ENCODE measurements around the gene LYZL6. TPM values are rescaled to one million over a fixed set of nuclear protein-coding genes. Genes with fewer than 3 reads are reported as not detected.
"Not testable (repeated sequence)": the region's sequence is repeated elsewhere in the genome, so short reads cannot be mapped to it uniquely, and the experiment has no call there.

LYZL6 gene
- total RNA-seq, 1 experiment from 2014 or later: not detected

DNA sequence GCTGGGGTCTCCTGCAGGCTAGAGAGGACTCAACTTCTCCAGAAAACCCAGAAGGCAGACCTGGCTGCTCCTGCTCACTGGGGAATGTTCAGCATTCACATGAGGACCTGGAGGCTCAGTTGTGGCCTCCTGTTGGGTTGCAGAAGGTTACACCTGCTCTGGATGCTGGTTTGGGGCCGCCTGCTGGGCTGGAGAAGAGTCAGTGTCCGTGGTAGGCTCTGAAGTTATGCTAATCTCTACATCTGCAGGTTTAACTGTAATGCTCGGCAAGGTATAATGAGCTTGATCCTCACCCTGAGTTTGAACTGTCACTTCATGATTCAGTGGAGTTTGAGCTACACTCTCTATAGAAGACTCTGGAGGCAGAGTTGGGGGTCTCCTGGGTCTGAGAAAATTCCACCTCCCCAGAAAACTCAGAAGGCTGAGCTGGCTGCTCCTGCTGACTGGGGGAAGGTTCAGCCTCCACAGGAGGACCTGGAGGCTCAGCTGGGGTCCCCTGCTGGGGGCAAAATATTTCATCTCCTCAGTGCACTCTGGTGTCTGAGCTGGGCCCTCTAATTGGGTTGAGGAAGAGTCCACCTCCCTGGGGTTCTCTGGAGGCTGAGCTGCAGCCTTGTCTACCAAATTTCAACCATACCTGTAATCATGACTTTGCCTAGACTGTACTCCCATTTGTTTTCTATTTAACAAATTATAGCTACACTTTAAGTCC is 36.4 kb downstream of the LYZL6 start:
- Histone ChIP-seq H3K36me3 (replicated peaks; ENCODE audit: control insufficient read depth, insufficient read depth, low read length) (no peaks in the 10 kb centered on the region), H3K27me3 (ENCODE audit: control insufficient read depth, insufficient read depth, low read length) (no peaks in the 10 kb centered on the region), H3K4me3 (ENCODE audit: insufficient read depth, low read depth, low read length) (no peak overlapping the region)
- DNase-seq: no peak

DNA sequence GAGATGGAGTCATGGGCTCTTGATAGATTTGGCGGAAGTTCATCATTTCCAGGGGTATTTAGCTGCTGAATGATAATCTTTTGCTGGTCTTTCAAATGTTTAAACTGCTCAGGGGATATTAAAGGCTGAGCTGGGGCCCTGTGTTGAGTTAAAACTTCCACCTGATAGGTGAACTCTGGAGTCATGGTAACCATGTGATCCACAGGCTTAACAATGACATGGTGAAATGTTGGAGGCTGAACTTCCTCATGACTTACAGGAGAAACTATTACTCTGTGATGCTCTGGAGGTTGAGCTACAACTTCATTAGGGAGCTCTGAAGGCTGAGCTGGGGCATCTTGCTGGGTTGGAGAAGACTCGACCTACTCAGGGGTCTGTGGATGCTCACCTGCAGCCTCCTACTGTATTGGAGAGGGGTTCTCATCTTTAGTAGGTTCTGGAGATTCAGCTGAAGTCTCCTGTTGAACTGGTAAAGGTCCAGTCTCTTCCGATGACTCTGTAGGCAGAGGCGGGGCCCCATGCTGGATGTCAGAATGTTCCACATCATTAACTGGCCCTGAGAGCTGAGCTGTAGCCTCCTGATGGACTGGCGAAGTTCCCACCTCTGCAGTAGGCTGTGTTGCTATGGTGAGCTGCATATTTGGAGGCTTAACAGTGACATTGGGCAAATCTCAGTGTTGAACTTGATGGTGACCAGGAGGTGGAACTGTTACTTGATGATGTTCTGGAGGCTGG is 37.2 kb downstream of the LYZL6 start:
- no peaks in the 10 kb centered on the region for H3K36me3 ChIP-seq (replicated peaks; ENCODE audit: control insufficient read depth, insufficient read depth, low read length)
- H3K4me3 ChIP-seq (ENCODE audit: insufficient read depth, low read depth, low read length): no peak overlapping the region
- H3K27me3 ChIP-seq (ENCODE audit: control insufficient read depth, insufficient read depth, low read length): no peaks in the 10 kb centered on the region
- DNase-seq: no peak

DNA sequence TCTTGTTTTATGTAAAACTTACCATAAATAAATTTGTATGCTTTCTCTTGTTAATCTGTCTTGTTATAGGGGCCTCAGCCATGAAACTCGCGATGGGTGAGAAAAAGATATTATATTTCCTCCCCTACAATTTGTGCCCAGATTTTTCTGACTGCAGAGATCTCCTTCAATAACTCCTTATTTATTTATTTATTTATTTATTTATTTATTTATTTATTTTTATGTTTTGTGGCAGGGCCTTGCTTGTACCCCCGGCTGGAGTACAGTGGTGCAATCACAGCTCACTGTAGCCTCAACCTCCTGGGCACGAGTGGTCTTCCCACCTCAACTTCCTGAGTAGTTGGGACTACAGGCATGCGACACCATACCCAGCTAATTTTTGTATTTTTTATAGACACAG is 40.1 kb downstream of the LYZL6 start:
- Histone ChIP-seq H3K4me3 (ENCODE audit: insufficient read depth, low read depth, low read length) (no peak overlapping the region), H3K27me3 (ENCODE audit: control insufficient read depth, insufficient read depth, low read length) (no peaks in the 10 kb centered on the region), H3K36me3 (replicated peaks; ENCODE audit: control insufficient read depth, insufficient read depth, low read length) (no peaks in the 10 kb centered on the region)
- DNase-seq: no peak

DNA sequence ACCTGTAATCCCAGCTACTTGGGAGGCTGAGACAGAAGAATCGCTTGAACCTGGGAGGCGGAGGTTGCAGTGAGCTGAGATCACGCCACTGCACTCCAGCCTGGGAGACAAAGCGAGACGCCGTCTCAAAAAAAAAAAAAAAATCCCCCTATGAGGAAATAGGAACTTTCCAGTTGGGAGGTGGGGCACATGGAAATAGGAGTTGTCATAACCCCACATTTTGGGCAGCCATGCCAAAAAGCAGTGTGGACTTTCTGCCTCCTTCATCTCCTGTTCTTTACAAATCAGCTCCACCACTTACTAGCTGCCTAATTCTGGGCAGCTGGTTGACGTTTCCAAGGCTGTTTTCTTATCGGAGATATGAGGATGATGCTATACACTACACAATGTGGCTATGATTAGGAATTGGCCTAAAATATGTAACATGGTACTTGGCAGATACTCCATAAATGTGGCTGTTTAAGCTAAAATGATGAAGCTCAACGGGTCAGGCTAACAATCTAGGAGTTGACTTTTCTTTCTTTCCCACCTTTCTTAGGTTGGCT is 41.8 kb downstream of the LYZL6 start:
- H3K36me3 ChIP-seq (replicated peaks; ENCODE audit: control insufficient read depth, insufficient read depth, low read length): no peaks in the 10 kb centered on the region
- no peaks in the 10 kb centered on the region for H3K27me3 ChIP-seq (ENCODE audit: control insufficient read depth, insufficient read depth, low read length)
- DNase-seq: no peak
- H3K4me3 ChIP-seq (ENCODE audit: insufficient read depth, low read depth, low read length): no peak overlapping the region

DNA sequence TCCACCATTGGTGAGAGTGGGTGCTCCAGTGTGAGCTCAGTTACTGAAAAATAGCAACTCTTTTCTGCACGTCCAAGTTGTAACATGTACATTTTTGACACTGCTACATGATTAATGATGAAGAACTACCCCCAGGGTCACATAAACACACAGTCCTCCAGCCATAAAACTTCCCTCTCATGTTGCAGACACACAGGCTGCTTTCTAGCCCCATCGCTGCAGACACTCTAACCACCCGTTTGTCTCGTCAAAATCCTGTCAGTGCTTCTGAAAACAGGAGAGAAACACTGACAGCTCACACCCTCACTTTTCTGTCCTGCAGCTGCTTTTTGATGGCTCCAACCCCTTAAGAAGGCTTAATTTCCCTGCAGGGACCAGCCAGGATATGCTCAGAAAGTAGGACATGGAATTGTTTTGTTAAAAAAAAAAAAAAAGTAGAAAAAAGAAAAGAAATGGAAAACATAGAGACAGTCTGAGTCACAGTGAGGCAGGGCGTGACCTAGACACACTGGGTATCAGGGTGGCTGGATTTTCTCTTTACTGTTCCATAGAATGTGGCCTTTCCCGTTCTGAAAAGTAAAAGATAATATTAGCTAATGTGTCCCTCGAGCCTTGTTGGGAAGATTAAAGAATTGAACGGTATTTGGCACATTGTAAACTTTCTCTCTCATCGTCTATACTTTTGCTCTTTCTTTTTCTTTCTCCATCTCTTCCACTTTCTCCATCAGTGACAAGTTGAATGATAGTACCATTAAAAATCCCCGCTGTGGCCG is 42.6 kb downstream of the LYZL6 start:
- no peak for DNase-seq
- Histone ChIP-seq H3K27me3 (ENCODE audit: control insufficient read depth, insufficient read depth, low read length) (no peaks in the 10 kb centered on the region), H3K4me3 (ENCODE audit: insufficient read depth, low read depth, low read length) (no peak overlapping the region), H3K36me3 (replicated peaks; ENCODE audit: control insufficient read depth, insufficient read depth, low read length) (no peaks in the 10 kb centered on the region)

DNA sequence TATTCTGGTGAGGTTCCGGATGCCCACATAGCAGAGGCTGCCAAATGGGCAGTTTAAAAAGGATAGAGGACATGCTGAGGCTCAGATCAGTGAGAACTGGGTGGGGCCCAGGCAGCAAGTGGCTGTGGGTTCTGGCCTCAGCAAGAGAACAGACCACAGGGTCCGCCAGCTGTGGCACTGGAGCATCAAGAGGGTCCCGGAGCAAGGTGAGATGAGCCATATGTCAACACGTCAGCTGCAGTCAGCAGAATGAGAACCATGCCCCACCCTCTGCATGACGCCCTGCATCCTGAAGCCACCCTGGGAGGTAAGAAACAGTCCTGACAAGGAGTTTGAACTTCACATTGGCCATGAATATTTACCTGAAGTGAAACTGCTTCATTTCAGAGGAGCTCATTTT is 43.2 kb downstream of the LYZL6 start:
- H3K4me3 ChIP-seq (ENCODE audit: insufficient read depth, low read depth, low read length): no peak overlapping the region
- no peaks in the 10 kb centered on the region for H3K27me3 ChIP-seq (ENCODE audit: control insufficient read depth, insufficient read depth, low read length)
- DNase-seq: no peak
- H3K36me3 ChIP-seq (replicated peaks; ENCODE audit: control insufficient read depth, insufficient read depth, low read length): no peaks in the 10 kb centered on the region

DNA sequence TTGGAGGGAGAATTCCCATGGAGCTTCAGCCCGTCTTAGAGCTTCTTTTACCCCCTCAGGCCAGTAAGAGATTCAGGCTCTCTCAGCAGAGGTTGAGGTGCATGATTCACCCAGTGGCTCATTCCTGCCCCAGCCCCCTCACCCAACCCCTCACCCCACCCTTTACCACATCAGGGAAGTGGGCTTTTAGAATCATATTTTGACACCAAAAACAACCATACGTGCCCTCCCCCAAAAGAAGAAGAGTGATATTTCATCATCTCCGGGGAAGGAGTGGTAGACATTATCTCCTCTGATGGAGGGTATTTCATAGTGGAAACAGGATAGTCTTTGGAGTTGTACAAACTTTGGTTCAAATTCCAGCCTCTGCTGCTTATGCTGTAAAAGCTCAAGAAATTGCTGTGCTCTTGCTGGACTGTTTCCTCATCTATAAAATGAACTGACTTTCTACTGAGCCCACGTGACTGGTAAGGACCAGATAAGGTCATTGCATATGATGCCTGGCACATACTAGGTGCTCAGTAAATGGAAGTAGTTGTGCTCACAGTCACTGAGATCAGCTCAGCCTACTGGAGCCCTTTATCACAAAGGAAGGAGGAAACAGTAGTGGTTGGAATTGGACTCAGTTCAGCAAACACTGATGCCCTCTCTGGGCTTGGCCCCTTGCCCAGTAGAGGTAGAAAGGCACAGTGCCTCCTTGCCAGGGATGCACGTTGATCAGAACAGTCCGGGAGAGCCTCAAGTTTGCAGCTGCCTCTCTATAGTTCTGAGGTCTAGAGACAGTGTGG is 45.0 kb downstream of the LYZL6 start:
- DNase-seq: no peak
- no peak overlapping the region for H3K4me3 ChIP-seq (ENCODE audit: insufficient read depth, low read depth, low read length)

DNA sequence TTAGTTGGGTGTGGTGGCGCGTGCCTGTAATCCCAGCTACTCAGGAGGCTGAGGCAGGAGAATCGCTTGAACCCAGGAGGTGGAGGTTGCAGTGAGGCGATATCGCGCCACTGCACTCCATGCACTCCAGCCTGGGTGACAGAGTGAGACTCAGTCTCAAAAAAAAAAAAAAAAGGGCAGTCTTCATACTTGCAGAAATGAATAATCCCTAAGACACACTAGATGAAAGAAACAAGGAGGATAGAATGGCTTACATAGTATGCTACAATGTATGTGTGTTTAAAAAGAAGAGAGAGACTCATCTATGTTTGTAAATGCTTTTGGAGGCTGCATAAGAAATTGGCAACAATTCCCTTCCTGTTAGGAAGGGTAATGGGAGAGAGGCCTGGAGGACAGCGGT is 45.7 kb downstream of the LYZL6 start:
- not testable (repeated sequence) for DNase-seq

More for the DNA sequence above, 45.0 kb downstream of the LYZL6 start:
- Histone ChIP-seq H3K27me3 (ENCODE audit: control insufficient read depth, insufficient read depth, low read length) (no peaks in the 10 kb centered on the region), H3K36me3 (replicated peaks; ENCODE audit: control insufficient read depth, insufficient read depth, low read length) (no peaks in the 10 kb centered on the region)

DNA sequence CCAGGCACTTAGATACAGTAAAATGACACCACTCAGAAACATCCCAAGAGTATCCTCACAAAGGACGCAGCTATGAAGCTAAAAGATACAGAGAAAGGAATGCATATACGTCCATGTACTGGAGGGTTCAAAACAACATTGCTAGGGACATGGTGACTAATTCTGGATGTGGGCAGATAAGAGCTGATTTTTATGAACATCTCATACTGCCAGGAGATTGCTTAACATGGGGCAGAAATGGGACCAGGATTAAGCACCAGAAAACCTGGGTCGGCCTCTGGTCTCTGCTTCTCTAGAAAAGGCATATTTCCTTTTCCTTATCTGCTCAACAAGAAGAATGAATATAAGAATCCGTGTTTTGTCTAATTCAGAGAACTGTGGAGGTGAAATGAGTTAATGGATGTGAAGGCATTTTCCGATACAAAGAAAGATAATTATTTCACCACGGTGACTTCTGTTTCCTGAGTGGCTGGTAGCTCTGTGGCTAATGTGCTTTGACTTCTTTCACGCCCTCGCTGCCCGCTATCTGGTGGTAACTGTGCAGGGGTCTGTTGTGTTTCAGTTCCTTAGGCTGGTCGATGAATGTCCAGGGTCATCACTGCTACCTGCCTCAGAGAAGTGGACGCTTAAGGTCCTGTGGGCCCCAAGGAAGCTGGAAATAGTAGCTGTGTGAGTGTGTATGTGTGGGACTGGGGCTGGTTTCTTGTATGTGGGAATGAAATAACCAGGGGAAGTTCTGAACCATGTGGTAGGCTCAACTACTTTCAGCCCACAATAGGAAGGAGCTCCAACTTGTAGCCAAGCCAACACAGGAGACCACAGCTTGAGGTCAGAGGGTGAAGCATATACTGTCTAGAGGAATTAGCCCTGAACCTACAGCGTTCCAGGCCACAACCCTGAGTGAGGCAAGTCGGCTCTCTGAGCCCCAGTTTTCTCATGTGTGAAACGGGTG is 47.6 kb downstream of the LYZL6 start:
- H3K36me3 ChIP-seq (replicated peaks; ENCODE audit: control insufficient read depth, insufficient read depth, low read length): no peaks in the 10 kb centered on the region
- H3K27me3 ChIP-seq (ENCODE audit: control insufficient read depth, insufficient read depth, low read length): no peaks in the 10 kb centered on the region
- no peak for DNase-seq
- H3K4me3 ChIP-seq (ENCODE audit: insufficient read depth, low read depth, low read length): no peak overlapping the region

More for the DNA sequence above, 45.7 kb downstream of the LYZL6 start:
- H3K4me3 ChIP-seq (ENCODE audit: insufficient read depth, low read depth, low read length); H3K36me3 ChIP-seq (replicated peaks; ENCODE audit: control insufficient read depth, insufficient read depth, low read length); H3K27me3 ChIP-seq (ENCODE audit: control insufficient read depth, insufficient read depth, low read length): not testable (repeated sequence)

DNA sequence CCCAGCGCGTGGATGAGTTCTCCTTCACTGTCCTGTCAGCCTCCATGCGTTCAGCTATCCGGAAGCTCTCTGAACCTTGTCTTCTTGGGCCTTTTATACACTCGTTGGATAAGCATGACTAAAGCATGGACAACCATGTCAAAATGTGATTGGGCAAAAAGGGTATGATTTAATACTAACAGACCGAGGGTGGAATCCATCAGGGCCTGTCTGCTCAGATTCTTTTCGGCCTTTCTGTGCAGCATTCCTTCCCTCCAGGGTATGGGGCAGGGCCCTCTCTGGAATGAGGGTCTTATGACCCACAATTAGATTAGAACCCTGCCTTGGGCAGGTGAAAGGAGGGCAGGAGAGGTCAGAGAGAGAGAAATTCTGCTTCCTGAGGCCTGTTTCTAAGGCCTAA is 49.3 kb downstream of the LYZL6 start:
- DNase-seq: no peak
- no peaks in the 10 kb centered on the region for H3K36me3 ChIP-seq (replicated peaks; ENCODE audit: control insufficient read depth, insufficient read depth, low read length)

DNA sequence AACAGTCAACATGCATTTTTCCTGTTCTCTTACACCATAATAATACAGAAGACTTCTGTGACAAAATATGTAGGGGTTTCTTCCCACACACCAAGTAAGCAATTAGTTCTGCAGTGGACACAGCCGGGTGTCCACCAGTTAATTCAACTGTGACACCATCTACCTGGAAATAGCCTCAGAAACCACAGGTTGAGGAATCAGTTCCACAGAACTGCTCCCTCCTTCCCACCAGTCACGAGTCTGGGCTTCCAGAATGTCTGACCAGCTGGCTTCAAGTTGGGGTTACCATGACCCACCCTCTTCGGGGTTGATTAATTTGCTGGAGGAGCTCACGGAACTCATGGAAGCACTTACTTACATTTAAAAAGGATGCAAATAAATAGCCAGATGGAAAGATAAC is 49.8 kb downstream of the LYZL6 start:
- Histone ChIP-seq H3K27me3 (ENCODE audit: control insufficient read depth, insufficient read depth, low read length) (no peaks in the 10 kb centered on the region), H3K4me3 (ENCODE audit: insufficient read depth, low read depth, low read length) (no peak overlapping the region), H3K36me3 (replicated peaks; ENCODE audit: control insufficient read depth, insufficient read depth, low read length) (no peaks in the 10 kb centered on the region)
- no peak for DNase-seq

More for the DNA sequence above, 49.3 kb downstream of the LYZL6 start:
- H3K4me3 ChIP-seq (ENCODE audit: insufficient read depth, low read depth, low read length): no peak overlapping the region
- no peaks in the 10 kb centered on the region for H3K27me3 ChIP-seq (ENCODE audit: control insufficient read depth, insufficient read depth, low read length)

DNA sequence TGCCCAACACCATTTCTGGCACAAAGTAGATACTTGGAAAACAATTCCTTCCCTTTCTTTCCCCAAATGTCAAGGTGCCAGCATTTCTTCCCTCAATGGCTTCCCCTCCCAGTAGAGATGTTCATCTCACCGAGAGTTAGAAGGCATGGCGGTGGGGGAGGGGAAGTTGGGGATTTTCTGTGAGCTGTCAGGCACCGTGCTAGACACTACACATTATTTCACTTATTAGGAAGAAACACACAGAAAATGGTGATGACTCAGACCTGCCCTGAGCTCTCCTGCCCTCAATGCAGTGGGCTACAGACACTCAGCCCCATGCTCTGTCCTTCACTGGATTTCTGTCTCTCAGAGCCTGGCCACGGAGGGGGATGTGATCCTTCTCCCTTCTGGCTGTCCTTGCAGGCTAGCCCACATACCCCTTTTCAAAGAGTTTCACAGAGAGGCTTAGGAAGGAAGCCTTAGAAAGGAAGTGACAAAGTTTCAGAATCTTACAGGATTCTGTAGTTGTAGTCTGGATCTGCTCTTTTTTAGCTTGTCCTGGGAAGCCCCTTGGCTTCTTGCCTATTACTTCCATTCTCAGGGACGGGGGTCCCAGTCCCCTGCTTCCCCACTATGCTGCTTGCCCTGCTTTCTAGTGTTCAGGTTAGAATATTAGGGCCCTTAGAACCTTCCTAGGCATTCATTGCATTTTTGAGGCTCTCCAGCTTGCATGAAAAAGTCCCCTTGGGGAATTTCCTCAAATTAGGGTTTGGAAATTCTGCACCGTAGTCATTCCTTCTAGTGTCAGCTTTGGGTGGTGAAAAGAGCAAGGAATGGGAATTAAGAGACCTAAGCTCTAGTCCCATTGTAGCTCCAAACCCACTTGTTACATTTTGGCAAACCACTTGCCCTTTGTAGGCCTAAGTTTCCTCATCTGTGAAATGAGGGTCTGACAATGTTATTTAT is 51.1 kb downstream of the LYZL6 start:
- Histone ChIP-seq H3K4me3 (ENCODE audit: insufficient read depth, low read depth, low read length) (no peak overlapping the region), H3K27me3 (ENCODE audit: control insufficient read depth, insufficient read depth, low read length) (no peaks in the 10 kb centered on the region), H3K36me3 (replicated peaks; ENCODE audit: control insufficient read depth, insufficient read depth, low read length) (no peaks in the 10 kb centered on the region)
- no peak for DNase-seq
